Astrocyte of the hippocampus (primary cell): Measurements from ENCODE around the gene GPX5.
"Not testable (repeated sequence)": the region's sequence is repeated elsewhere in the genome, so short reads cannot be mapped to it uniquely, and the experiment has no call there.

Source experiments
- DNase-seq: peaks from one replicate; pipeline ENCODE4 v3.0.0; 2011; ENCODE audit warnings: low read depth, low spot score

The GPX5 gene, protein sequence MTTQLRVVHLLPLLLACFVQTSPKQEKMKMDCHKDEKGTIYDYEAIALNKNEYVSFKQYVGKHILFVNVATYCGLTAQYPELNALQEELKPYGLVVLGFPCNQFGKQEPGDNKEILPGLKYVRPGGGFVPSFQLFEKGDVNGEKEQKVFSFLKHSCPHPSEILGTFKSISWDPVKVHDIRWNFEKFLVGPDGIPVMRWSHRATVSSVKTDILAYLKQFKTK

DNA sequence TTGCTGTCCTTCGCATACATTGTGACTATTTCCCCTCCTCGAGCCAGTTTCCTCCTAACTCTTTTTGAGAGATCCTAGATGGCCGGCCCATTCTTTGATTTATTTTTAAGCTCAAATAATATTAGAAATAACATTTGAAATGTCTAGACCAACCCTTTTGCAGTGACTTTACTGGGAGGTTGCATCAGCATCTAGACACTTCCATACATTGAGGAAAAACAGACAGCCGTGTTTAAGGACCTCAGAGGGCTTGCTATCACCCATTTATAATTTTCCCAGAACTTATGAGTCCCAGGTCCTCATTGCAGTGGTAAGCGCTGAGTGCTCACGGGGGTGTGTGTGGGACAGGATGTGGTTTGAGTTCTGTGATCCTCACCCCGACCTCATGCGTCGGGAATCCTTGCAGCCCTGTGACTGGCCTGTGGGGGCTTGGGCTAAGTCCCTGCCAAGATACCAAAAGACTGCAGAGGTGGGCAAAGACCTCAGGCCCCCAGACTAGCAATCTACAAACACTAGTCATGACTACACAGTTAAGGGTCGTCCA lies at the start of gene GPX5:
Gene GPX5, plus strand, starts transcription at position 386 of the 544 bp plus-strand sequence. Its CDS starts 133 bp downstream, at position 519.
- peak; percentile 6 for DNase-seq

DNA sequence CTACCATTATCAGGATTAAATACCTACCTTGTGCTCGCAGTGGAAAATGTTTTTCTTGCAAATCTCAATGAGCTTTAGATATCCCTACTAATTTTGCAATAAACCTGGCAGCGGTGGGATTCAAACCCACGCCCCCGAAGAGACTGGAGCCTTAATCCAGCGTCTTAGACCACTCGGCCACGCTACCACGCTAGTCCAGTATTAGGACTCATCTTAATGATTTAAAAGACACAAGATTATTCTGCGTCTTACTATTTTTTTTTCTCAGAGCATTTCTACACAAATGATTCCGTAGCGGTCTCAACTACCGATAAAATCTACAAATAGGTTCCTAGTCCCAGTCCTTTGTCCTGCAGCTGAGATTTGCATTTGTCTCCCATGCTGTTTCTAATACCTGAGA lies 47.2 kb upstream of the GPX5 start:
- DNase-seq: no peak

DNA sequence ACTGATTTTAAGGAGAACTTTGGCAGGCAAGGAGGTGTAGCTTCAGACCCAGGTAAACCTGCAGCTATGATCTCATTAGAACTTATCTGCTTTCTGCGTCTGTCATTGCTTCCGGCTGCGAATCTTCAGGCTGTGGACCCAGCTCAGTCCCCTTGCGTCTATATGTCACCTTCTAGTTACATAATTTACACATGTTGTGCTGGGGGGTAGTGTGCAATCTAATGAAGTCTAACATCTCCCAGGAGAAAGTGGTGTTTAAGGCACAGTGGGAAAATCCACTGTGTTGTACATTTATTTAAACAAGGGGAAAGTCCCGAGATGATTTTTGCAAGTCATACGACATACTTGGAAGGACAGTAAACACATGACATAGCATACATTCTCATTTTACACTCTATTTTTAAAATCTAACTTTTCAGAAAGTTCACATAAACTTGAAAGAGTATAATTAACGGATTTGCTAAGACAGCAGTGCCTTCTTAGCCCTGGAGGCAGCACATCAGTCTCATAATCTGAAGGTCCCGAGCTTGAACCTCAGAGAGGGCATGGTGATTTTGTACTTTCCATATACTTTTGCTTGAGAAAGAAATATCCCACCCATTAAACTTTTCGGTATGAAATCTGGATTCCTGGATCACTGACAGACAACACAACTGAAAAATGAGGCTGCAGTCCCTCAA lies 45.3 kb upstream of the GPX5 start:
- DNase-seq: no peak

GRCh38 chr6:28485482-28485881 lies 40.2 kb upstream of the GPX5 start:
- no peak for DNase-seq

GRCh38 chr6:28486533-28486932 lies 39.1 kb upstream of the GPX5 start:
- no peak for DNase-seq

- DNase-seq: no peak
These were observed 38.5 kb upstream of the GPX5 start for GRCh38 chr6:28486988-28487742.

- peak; percentile 69 for DNase-seq
These were observed 36.7 kb upstream of the GPX5 start for GRCh38 chr6:28488916-28489365.

GRCh38 chr6:28489366-28490204 lies 36.1 kb upstream of the GPX5 start:
- peak; percentile 72 for DNase-seq

GRCh38 chr6:28490205-28490890 lies 35.3 kb upstream of the GPX5 start:
- DNase-seq: no peak

GRCh38 chr6:28491984-28492317 lies 33.7 kb upstream of the GPX5 start:
- no peak for DNase-seq

- DNase-seq: no peak
These were observed 29.4 kb upstream of the GPX5 start for GRCh38 chr6:28496099-28496779.

GRCh38 chr6:28497306-28497705 lies 28.4 kb upstream of the GPX5 start:
- DNase-seq: no peak

DNA sequence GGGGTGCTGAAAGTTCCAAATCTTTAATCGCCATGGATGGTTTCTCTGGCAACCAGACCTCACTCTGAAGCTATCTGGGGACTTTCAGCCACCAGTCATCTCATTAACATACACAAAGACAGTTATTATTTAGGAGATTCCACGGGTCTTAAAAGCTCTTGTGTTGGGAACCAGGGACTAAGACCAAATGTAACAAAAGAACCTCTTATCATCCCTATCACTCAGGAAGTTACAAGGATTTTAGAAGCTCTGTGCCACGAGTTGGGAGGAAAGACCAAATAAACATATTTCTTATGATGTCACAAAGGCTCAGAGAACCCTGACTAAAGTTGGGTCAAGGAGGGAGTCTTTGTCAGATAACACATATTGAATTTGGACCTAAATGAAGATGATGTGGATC lies 27.8 kb upstream of the GPX5 start:
- no peak for DNase-seq

DNA sequence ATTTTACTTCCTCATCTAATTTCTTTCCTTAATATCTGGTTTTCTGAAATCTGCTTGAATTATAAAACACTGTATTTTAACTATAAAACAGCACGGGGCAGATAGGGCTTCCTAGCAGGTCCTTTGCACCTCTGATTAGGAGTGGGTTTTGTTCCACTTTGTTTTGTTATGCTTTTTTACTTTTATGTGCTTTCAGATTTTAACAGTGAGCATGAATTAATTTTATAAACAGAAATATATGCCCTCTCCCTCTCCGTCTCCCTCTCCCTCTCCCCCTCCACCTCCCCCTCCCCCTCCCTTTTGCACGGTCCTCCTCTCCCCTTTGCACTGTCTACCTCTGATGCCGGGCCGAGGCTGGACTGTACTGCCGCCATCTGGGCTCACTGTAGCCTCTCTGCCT lies 24.4 kb upstream of the GPX5 start:
- DNase-seq: no peak

DNA sequence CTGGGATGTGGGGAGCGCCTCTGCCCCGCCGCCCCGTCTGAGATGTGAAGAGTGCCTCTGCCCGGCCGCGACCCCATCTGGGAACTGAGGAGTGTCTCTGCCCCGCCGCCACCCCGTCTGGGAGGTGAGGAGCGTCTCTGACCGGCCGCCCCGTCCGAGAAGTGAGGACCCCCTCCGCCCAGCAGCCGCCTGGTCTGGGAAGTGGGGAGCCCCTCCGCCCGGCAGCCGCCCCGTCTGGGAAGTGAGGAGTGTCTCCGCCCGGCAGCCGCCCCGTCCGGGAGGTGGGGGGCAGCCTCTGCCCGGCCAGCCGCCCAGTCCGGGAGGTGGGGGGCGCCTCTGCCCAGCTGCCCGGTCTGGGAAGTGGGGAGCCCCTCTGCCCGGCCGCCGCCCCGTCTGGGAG lies 23.5 kb upstream of the GPX5 start:
- DNase-seq: not testable (repeated sequence)

DNA sequence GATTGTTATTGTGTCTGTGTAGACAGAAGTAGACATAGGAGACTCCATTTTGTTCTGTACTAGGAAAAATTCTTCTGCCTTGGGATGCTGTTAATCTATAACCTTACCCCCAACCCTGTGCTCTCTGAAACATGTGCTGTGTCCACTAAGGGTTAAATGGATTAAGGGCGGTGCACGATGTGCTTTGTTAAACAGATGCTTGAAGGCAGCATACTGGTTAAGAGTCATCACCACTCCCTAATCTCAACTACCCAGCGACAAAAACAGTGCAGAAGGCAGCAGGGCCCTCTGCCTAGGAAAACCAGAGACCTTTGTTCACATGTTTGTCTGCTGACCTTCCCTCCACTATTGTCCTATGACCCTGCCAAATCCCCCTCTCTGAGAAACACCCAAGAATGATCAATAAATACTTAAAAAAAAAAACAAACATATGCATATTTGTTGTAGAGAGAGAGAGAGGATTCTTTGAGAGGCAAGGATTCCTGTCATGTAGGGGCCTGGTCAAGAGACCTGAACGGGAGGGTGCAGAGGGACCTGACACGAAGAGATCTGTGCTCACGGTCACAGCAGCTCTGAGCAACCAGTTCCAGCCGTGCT lies 22.9 kb upstream of the GPX5 start:
- not testable (repeated sequence) for DNase-seq

GRCh38 chr6:28505733-28506132 lies 19.9 kb upstream of the GPX5 start:
- no peak for DNase-seq

- no peak for DNase-seq
These were observed 18.7 kb upstream of the GPX5 start for GRCh38 chr6:28506807-28507475.

GRCh38 chr6:28511628-28512300 lies 13.9 kb upstream of the GPX5 start:
- DNase-seq: no peak
